HCT116 (cell line): Measurements from ENCODE around the gene TNIP1.

Source experiments
- CTCF ChIP-seq, 3 experiments: fragments of 200-600 bp in 1 of 3; sonication (generic) in 1 of 3; IDR thresholded peaks in 2 of 3; conservative IDR thresholded peaks in 1 of 3; 2 replicates each; pipeline ENCODE4 v1.5.1; 2012 to 2017; ENCODE audit warnings: low read depth in 2 of 3, low read length in 2 of 3, antibody characterized with exemption in 1 of 3, borderline replicate concordance in 1 of 3, control low read depth in 1 of 3, mild to moderate bottlenecking in 1 of 3, mixed read lengths in 1 of 3, mixed run types in 1 of 3, moderate library complexity in 1 of 3; ENCODE audit not compliant: insufficient read depth in 1 of 3
- EZH2 ChIP-seq: fragments of 200-600 bp; sonication (generic); IDR thresholded peaks from 2 replicates; pipeline ENCODE4 v1.6.1; 2017; ENCODE audit warnings: antibody characterized with exemption, mixed run types
- POLR2AphosphoS5 ChIP-seq: IDR thresholded peaks from 2 replicates; pipeline ENCODE4 v1.6.1; 2011; ENCODE audit warnings: mild to moderate bottlenecking, low read depth, low read length, moderate library complexity
- REST ChIP-seq: IDR thresholded peaks from 2 replicates; pipeline ENCODE4 v1.6.1; 2012; ENCODE audit warnings: low read depth

- TF ChIP-seq REST (no peak), CTCF (IDR thresholded peaks at IDR 0.05 in 2 of 3, conservative IDR thresholded peaks at IDR 0.05 in 1 of 3; ENCODE audit: borderline replicate concordance in 1 of 3, insufficient read depth in 1 of 3, low read depth in 2 of 3, low read length in 2 of 3) (no peak), EZH2 (no peak), POLR2AphosphoS5 (no peak)
Observed at GRCh38 chr5:151026679-151027078, 54.2 kb downstream of the TNIP1 start.
